CD14-positive monocyte (primary cell): ENCODE measurements around the gene PDIA2. TPM values are rescaled to one million over a fixed set of nuclear protein-coding genes. Genes with fewer than 3 reads are reported as not detected.

Experiments
- DNase-seq, 3 donors: peaks; one replicate each; pipeline ENCODE4 v3.0.0-alpha.2; 2011 to 2022
- H2AFZ ChIP-seq: 2 replicates; pipeline ENCODE4 v1.6.0; 2012; ENCODE audit warnings: mild to moderate bottlenecking, low read depth, low read length, inconsistent platforms; ENCODE audit not compliant: insufficient read depth, poor library complexity, severe bottlenecking
- H3K27ac ChIP-seq, 2 donors: 1 replicate in 1 of 2; 2 replicates in 1 of 2; pipeline ENCODE4 v1.5.1; 2012 to 2013; ENCODE audit warnings: low read length in 2 of 2, control low read depth in 1 of 2, inconsistent platforms in 1 of 2, low read depth in 1 of 2, mild to moderate bottlenecking in 1 of 2
- H3K27me3 ChIP-seq, 2 donors: one replicate each; pipeline versions ENCODE4 v1.6.0 to v1.6.1; 2011 to 2013; ENCODE audit warnings: low read length in 2 of 2; ENCODE audit not compliant: control insufficient read depth in 2 of 2, insufficient read depth in 2 of 2
- H3K36me3 ChIP-seq, 2 donors: replicated peaks in 1 of 2; 1 replicate in 1 of 2; 2 replicates in 1 of 2; pipeline versions ENCODE4 v1.5.1 to v1.6.1; 2012 to 2013; ENCODE audit warnings: low read length in 2 of 2, control low read depth in 1 of 2, inconsistent platforms in 1 of 2, mild to moderate bottlenecking in 1 of 2; ENCODE audit not compliant: insufficient read depth in 2 of 2, control insufficient read depth in 1 of 2
- H3K4me1 ChIP-seq, 2 donors: 1 replicate in 1 of 2; 2 replicates in 1 of 2; pipeline versions ENCODE4 v1.5.1 to v1.6.1; 2012 to 2013; ENCODE audit warnings: low read length in 2 of 2, control low read depth in 1 of 2, inconsistent platforms in 1 of 2, mild to moderate bottlenecking in 1 of 2, moderate library complexity in 1 of 2; ENCODE audit not compliant: insufficient read depth in 2 of 2, control insufficient read depth in 1 of 2
- H3K4me2 ChIP-seq: replicated peaks from 2 replicates; pipeline ENCODE3; 2012; ENCODE audit warnings: low read length, moderate library complexity, mild to moderate bottlenecking; ENCODE audit not compliant: poor library complexity, severe bottlenecking; ENCODE audit errors: extremely low read depth
- H3K4me3 ChIP-seq, 3 experiments: fragments of 200-600 bp in 1 of 3; sonication (generic) in 1 of 3; replicated peaks in 1 of 3; 1 replicate in 2 of 3; 2 replicates in 1 of 3; pipeline ENCODE4 v1.5.1; 2011 to 2013; ENCODE audit warnings: low read length in 3 of 3, mild to moderate bottlenecking in 3 of 3, control low read depth in 2 of 3, low read depth in 2 of 3, inconsistent platforms in 1 of 3, moderate library complexity in 1 of 3
- H3K79me2 ChIP-seq: 2 replicates; pipeline ENCODE4 v1.6.0; 2012; ENCODE audit warnings: mild to moderate bottlenecking, control low read depth, inconsistent platforms, low read length, moderate library complexity; ENCODE audit not compliant: insufficient read depth
- H3K9ac ChIP-seq: 2 replicates; pipeline ENCODE4 v1.6.0; 2017; ENCODE audit warnings: low read length, mild to moderate bottlenecking; ENCODE audit not compliant: insufficient read depth, poor library complexity, severe bottlenecking
- H3K9me3 ChIP-seq, 2 donors: replicated peaks in 1 of 2; 1 replicate in 1 of 2; 2 replicates in 1 of 2; pipeline versions ENCODE4 v1.5.1 to v1.6.1; 2012 to 2013; ENCODE audit warnings: low read length in 2 of 2, control low read depth in 1 of 2; ENCODE audit not compliant: control insufficient read depth in 1 of 2, insufficient read depth in 1 of 2
- H4K20me1 ChIP-seq: 2 replicates; pipeline ENCODE4 v1.6.0; 2012; ENCODE audit warnings: mild to moderate bottlenecking, low read length, control low read depth, moderate library complexity; ENCODE audit not compliant: insufficient read depth
- H3K27ac Mint-ChIP-seq, 7 donors: one replicate each; pipeline ENCODE4 v1.8.0; 2020; ENCODE audit warnings: mild to moderate bottlenecking in 7 of 7, mixed read lengths in 7 of 7, moderate library complexity in 6 of 7, inconsistent platforms in 2 of 7
- H3K27me3 Mint-ChIP-seq, 3 donors: one replicate each; pipeline ENCODE4 v1.8.0; 2021 to 2022; ENCODE audit warnings: low read depth in 3 of 3, mild to moderate bottlenecking in 3 of 3, mixed read lengths in 3 of 3, moderate library complexity in 3 of 3, inconsistent platforms in 1 of 3
- H3K36me3 Mint-ChIP-seq, 2 donors: one replicate each; pipeline ENCODE4 v1.8.0; 2020; ENCODE audit warnings: mixed read lengths in 2 of 2, inconsistent platforms in 1 of 2, mild to moderate bottlenecking in 1 of 2
- H3K4me1 Mint-ChIP-seq: one replicate; pipeline ENCODE4 v1.8.0; 2020; ENCODE audit warnings: mild to moderate bottlenecking, mixed read lengths
- H3K4me3 Mint-ChIP-seq, 2 donors: one replicate each; pipeline ENCODE4 v1.8.0; 2020; ENCODE audit warnings: mild to moderate bottlenecking in 2 of 2, mixed read lengths in 2 of 2, moderate library complexity in 1 of 2
- H3K9me3 Mint-ChIP-seq, 7 donors: one replicate each; pipeline ENCODE4 v1.8.0; 2020 to 2022; ENCODE audit warnings: mixed read lengths in 7 of 7, mild to moderate bottlenecking in 6 of 7, moderate library complexity in 6 of 7, inconsistent platforms in 2 of 7
- WGBS: methylation state at CpG from one replicate; pipeline ENCODE4 v1.1.5; 2013; ENCODE audit warnings: missing lambda C conversion rate; ENCODE audit not compliant: insufficient coverage; 5-methylcytosine and 5-hydroxymethylcytosine counted together
- intact Hi-C, 2 donors: fragments of 100-400 bp; cut with micrococcal nuclease; formaldehyde crosslinking; loops; one replicate each; pipeline versions ENCODE4 v1.15.0 to v1.15.1; 2023
- polyA plus RNA-seq, 3 donors: library from polyadenylated mRNA; depleted of rRNA in 1 of 3; unstranded in 2 of 3; stranded (reverse) in 1 of 3; fragments of 300-500 nt in 2 of 3; fragments of >200 nt in 1 of 3; fragmentation: Illumina TruSeq in 2 of 3; gene quantifications; 1 replicate in 2 of 3; 2 replicates in 1 of 3; pipeline ENCODE4 v1.2.3, GENCODE V29; 2012 to 2021
- TF ChIP-seq, protein P1 (sequence below): fragments of 200-600 bp; IDR thresholded peaks from one replicate; pipeline ENCODE4 v1.8.0; 2022; ENCODE audit warnings: antibody characterized with exemption, mild to moderate bottlenecking

Gene PDIA2
- polyA plus RNA-seq, 3 donors: not detected

GRCh38 chr16:303760-304505, 21.0 kb downstream of the PDIA2 start:
- Mint-ChIP-seq H3K4me3 (no peak overlapping the region), H3K9me3 (no peaks in the 10 kb centered on the region), H3K4me1 (no peaks in the 10 kb centered on the region), H3K36me3 (peaks cover 58 to 93% of the 10 kb centered on the region in 2 donors), H3K27me3 (peaks cover 0 to 1% (median 0%) of the 10 kb centered on the region in 3 donors), H3K27ac (peak overlapping the region in 6 of 7 donors; percentile 34 to 74 (median 55))
- H3K27ac ChIP-seq: no peak overlapping the region
- peak; percentile 33 to 43 (median 41) for DNase-seq
- no peaks in the 10 kb centered on the region for H3K4me1 ChIP-seq
- 87% methylated on average over 33 of the region's 43 CpGs for WGBS
- no peak overlapping the region for H3K4me3 ChIP-seq
- H3K79me2 ChIP-seq: no peaks in the 10 kb centered on the region
- TF ChIP-seq, protein P1, sequence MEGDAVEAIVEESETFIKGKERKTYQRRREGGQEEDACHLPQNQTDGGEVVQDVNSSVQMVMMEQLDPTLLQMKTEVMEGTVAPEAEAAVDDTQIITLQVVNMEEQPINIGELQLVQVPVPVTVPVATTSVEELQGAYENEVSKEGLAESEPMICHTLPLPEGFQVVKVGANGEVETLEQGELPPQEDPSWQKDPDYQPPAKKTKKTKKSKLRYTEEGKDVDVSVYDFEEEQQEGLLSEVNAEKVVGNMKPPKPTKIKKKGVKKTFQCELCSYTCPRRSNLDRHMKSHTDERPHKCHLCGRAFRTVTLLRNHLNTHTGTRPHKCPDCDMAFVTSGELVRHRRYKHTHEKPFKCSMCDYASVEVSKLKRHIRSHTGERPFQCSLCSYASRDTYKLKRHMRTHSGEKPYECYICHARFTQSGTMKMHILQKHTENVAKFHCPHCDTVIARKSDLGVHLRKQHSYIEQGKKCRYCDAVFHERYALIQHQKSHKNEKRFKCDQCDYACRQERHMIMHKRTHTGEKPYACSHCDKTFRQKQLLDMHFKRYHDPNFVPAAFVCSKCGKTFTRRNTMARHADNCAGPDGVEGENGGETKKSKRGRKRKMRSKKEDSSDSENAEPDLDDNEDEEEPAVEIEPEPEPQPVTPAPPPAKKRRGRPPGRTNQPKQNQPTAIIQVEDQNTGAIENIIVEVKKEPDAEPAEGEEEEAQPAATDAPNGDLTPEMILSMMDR: peak; percentile 22
- no peak overlapping the region for H3K9ac ChIP-seq
- no peaks in the 10 kb centered on the region for H3K27me3 ChIP-seq
- peaks cover 56 to 80% of the 10 kb centered on the region in 2 donors for H3K36me3 ChIP-seq
- H2AFZ ChIP-seq: no peak overlapping the region
- H4K20me1 ChIP-seq: no peaks in the 10 kb centered on the region
- no peak overlapping the region for H3K4me2 ChIP-seq
- H3K9me3 ChIP-seq: no peaks in the 10 kb centered on the region
- intact Hi-C loops: loop anchor here in 1 of 2 donors (5.0 kb wide), 1 partner anchor 48 kb away; the partner anchor contains the start of gene AXIN1

- Histone ChIP-seq H2AFZ (no peak overlapping the region), H4K20me1 (peaks cover 6% of the 10 kb centered on the region), H3K4me3 (no peak overlapping the region), H3K36me3 (peaks cover 66 to 87% of the 10 kb centered on the region in 2 donors), H3K4me2 (no peak overlapping the region), H3K79me2 (no peaks in the 10 kb centered on the region), H3K9ac (no peak overlapping the region), H3K4me1 (no peaks in the 10 kb centered on the region), H3K27ac (no peak overlapping the region), H3K9me3 (no peaks in the 10 kb centered on the region), H3K27me3 (no peaks in the 10 kb centered on the region)
- H3K4me3 Mint-ChIP-seq: no peak overlapping the region
- intact Hi-C loops: no loop called here
- 97% methylated on average over 3 of the region's 19 CpGs for WGBS
- peak overlapping the region in 1 of 7 donors; percentile 55 for H3K27ac Mint-ChIP-seq
- H3K36me3 Mint-ChIP-seq: peaks cover 63 to 94% of the 10 kb centered on the region in 2 donors
- no peaks in the 10 kb centered on the region for H3K9me3 Mint-ChIP-seq
- H3K4me1 Mint-ChIP-seq: no peaks in the 10 kb centered on the region
- DNase-seq: no peak
- TF ChIP-seq, protein P1: no peak
- H3K27me3 Mint-ChIP-seq: peaks cover 0 to 1% (median 0%) of the 10 kb centered on the region in 3 donors
Observed at GRCh38 chr16:305916-306626, 23.1 kb downstream of the PDIA2 start.
